Spleen (tissue), 11 donors: ENCODE measurements around the gene TMEM272. TPM values are rescaled to one million over a fixed set of nuclear protein-coding genes. Genes with fewer than 3 reads are reported as not detected.

Experiments
- DNase-seq: peaks from one replicate; pipeline ENCODE4 v3.0.0-alpha.2; 2020
- H3K27ac ChIP-seq, 8 donors: fragments of 200-600 bp; sonication (generic) in 7 of 8; 1 replicate in 4 of 8; 2 replicates in 4 of 8; pipeline versions ENCODE4 v1.5.0 to v1.8.0; 2016 to 2021; ENCODE audit warnings: inconsistent platforms in 4 of 8, mild to moderate bottlenecking in 4 of 8, moderate library complexity in 1 of 8
- H3K27me3 ChIP-seq, 7 donors: fragments of 200-600 bp; sonication (generic) in 6 of 7; replicated peaks in 1 of 7; 1 replicate in 4 of 7; 2 replicates in 3 of 7; pipeline versions ENCODE4 v1.5.0 to v1.8.0; 2016 to 2021; ENCODE audit warnings: inconsistent platforms in 3 of 7, mild to moderate bottlenecking in 1 of 7
- H3K36me3 ChIP-seq, 6 donors: fragments of 200-600 bp; sonication (generic) in 5 of 6; 1 replicate in 4 of 6; 2 replicates in 2 of 6; pipeline versions ENCODE4 v1.5.0 to v1.8.0; 2016 to 2021; ENCODE audit warnings: inconsistent platforms in 2 of 6
- H3K4me1 ChIP-seq, 6 donors: fragments of 200-600 bp; sonication (generic) in 5 of 6; 1 replicate in 3 of 6; 2 replicates in 3 of 6; pipeline versions ENCODE4 v1.5.0 to v1.8.0; 2016 to 2021; ENCODE audit warnings: inconsistent platforms in 3 of 6
- H3K4me3 ChIP-seq, 8 donors: fragments of 200-600 bp; sonication (generic) in 7 of 8; 1 replicate in 4 of 8; 2 replicates in 4 of 8; pipeline versions ENCODE4 v1.5.0 to v1.8.0; 2016 to 2021; ENCODE audit warnings: inconsistent platforms in 4 of 8, mild to moderate bottlenecking in 4 of 8, moderate library complexity in 2 of 8
- H3K9me3 ChIP-seq, 8 donors: fragments of 200-600 bp; sonication (generic) in 7 of 8; 1 replicate in 4 of 8; 2 replicates in 4 of 8; pipeline versions ENCODE4 v1.5.0 to v1.8.0; 2016 to 2021; ENCODE audit warnings: inconsistent platforms in 4 of 8
- CTCF ChIP-seq, 11 experiments: fragments of 200-600 bp in 7 of 11; fragments of 450-650 bp in 4 of 11; sonication (generic) in 4 of 11; IDR thresholded peaks in 8 of 11; conservative IDR thresholded peaks in 3 of 11; 1 replicate in 7 of 11; 2 replicates in 4 of 11; pipeline versions ENCODE4 v1.4.0 to v1.8.0; 2016 to 2021; ENCODE audit warnings: antibody characterized with exemption in 11 of 11, inconsistent platforms in 4 of 11, mild to moderate bottlenecking in 1 of 11
- POLR2A ChIP-seq, 3 donors: fragments of 450-650 bp; IDR thresholded peaks; one replicate each; pipeline ENCODE4 v1.5.1; 2017; ENCODE audit warnings: antibody characterized with exemption in 3 of 3, mild to moderate bottlenecking in 1 of 3
- POLR2AphosphoS5 ChIP-seq, 3 donors: sonication (generic); formaldehyde crosslinking; IDR thresholded peaks; one replicate each; pipeline ENCODE4 v1.5.1; 2017; ENCODE audit warnings: antibody characterized with exemption in 3 of 3
- WGBS, 5 donors: extraction: QIAGEN DNeasy Blood & Tissue Kit in 3 of 5; methylation state at CpG; one replicate each; pipeline versions ENCODE4 v1.1.5 to v1.1.7; 2013 to 2018; 5-methylcytosine and 5-hydroxymethylcytosine counted together
- intact Hi-C: fragments of 100-400 bp; cut with DNase I; formaldehyde crosslinking; loops from one replicate; pipeline ENCODE4 v1.15.0; 2023; ENCODE audit warnings: low total_unique reads
- polyA plus RNA-seq, 3 donors: library from polyadenylated mRNA; stranded (reverse); fragments of 200-250 nt; gene quantifications; one replicate each; pipeline ENCODE4 v1.2.1, GENCODE V29; 2013
- total RNA-seq, 7 donors: library from RNA; depleted of rRNA in 3 of 7; stranded (reverse); fragments of >200 nt in 3 of 7; fragmentation: NEBNext Ultra II Directional in 4 of 7; extraction: Animal tissue kit (Norgen Biotek cat#: 25700) in 4 of 7; gene quantifications; one replicate each; pipeline versions ENCODE4 v1.1.0 to v1.2.1, GENCODE V29; 2016 to 2021
- donor health status: healthy with polysubstance abuse.
- donor health status: DM: no; HTN: no; CAD: no; lungs with moderate emphysema.
- donor health status: DM: no; HTN: no; CAD: no.
- donor health status: Bipolar disorder and iron deficiency.
- donor health status: healthy.
- donor health status: DM: no; HTN: no; CAD: no.
- donor health status: DM: yes; HTN: yes; CAD: no.

The TMEM272 gene
- total and polyA plus RNA-seq, 10 donors: 0.03 to 3.3 (median 1.1) TPM

- Histone ChIP-seq H3K27me3 (no peaks in the 10 kb centered on the region), H3K9me3 (no peaks in the 10 kb centered on the region), H3K36me3 (no peaks in the 10 kb centered on the region), H3K27ac (peak overlapping the region in 5 of 8 donors; percentile 13 to 95 (median 91)), H3K4me1 (peaks cover 11 to 93% (median 64%) of the 10 kb centered on the region in 6 donors), H3K4me3 (no peak overlapping the region)
- TF ChIP-seq POLR2A (IDR thresholded peaks at IDR 0.05) (no peak), POLR2AphosphoS5 (IDR thresholded peaks at IDR 0.05) (no peak), CTCF (IDR thresholded peaks at IDR 0.05 in 8 of 11, conservative IDR thresholded peaks at IDR 0.05 in 3 of 11) (no peak)
- intact Hi-C loops: loop anchor here (10.0 kb wide), 1 partner anchor 305 kb away; the partner anchor contains the start of gene NEK5
- WGBS, 5 donors: 73 to 91% (median 83%) methylated on average over 3 of the region's 3 CpGs
- no peak for DNase-seq
Measured at GRCh38 chr13:51819544-51819943, 25.4 kb downstream of the TMEM272 start.

DNA sequence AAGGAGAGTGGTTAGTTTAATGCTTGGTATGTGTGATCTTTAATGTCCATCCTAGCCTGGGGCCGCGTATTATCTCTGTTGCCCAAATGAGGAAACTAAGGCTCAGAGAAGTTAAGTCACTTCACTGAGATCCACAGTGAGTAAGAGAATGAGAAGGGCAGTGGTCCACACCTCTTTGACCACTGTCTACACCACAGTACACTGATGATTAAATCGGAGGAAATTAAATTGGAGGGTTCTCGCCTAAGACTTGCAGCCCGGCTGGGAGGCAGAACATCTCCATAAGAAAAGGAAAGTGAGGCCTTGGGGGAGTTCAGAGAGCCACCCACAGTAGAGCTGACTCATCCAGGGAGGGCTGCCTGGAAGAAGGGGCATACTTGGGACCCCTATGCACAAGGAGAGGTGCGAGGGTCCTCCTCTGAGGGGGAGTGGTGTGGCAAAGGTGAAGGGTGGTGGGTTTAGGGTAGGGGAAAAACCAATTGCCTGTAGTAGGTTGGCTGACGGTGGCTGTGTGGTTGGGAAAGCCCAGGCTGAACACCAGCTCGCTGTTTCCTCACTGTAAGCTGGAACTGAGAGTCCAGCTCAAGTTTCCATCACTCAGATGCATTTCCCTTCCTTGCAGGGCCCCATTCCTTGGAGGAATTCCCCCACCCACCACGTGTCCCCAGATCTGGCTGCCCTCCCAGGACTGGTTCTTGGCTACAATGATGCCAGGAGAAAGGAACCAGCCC lies 26.0 kb downstream of the TMEM272 start:
- no peaks in the 10 kb centered on the region for H3K9me3 ChIP-seq
- H3K27ac ChIP-seq: peak overlapping the region in 6 of 8 donors; percentile 15 to 95 (median 70)
- no peak for DNase-seq
- H3K4me1 ChIP-seq: peaks cover 11 to 93% (median 59%) of the 10 kb centered on the region in 6 donors
- WGBS, 5 donors: 57 to 75% (median 65%) methylated on average over 9 of the region's 9 CpGs
- H3K4me3 ChIP-seq: no peak overlapping the region
- TF ChIP-seq POLR2A (IDR thresholded peaks at IDR 0.05) (no peak), CTCF (IDR thresholded peaks at IDR 0.05 in 8 of 11, conservative IDR thresholded peaks at IDR 0.05 in 3 of 11) (no peak), POLR2AphosphoS5 (IDR thresholded peaks at IDR 0.05) (no peak)
- intact Hi-C loops: loop anchor here (10.0 kb wide), 1 partner anchor 306 kb away; the partner anchor contains the start of gene NEK5
- no peaks in the 10 kb centered on the region for H3K27me3 ChIP-seq
- H3K36me3 ChIP-seq: no peaks in the 10 kb centered on the region

DNA sequence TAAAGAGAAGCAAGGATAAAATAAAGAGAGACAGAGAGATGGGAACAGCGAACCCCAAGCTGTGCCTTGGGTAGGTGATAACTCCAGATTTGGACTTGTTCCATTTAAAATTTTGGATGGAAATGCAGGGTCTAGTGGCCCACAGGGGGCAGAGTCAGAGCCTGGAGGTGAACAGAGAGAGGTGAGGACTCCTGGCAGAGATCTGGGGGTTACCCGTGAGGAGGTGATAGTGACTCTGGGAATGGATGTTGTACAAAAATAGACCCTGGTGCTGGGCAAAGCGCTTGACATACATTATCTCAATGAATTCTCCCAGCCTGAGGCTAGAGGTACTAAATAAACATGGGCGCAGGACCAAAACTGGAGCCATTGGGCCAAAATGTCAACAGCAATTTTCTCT lies 26.7 kb downstream of the TMEM272 start:
- H3K9me3 ChIP-seq: no peaks in the 10 kb centered on the region
- peaks cover 11 to 93% (median 53%) of the 10 kb centered on the region in 6 donors for H3K4me1 ChIP-seq
- no peaks in the 10 kb centered on the region for H3K36me3 ChIP-seq
- H3K27me3 ChIP-seq: no peaks in the 10 kb centered on the region
- DNase-seq: no peak
- intact Hi-C loops: loop anchor here (10.0 kb wide), 1 partner anchor 307 kb away; the partner anchor contains the start of gene NEK5
- no peak for TF ChIP-seq POLR2A (IDR thresholded peaks at IDR 0.05)
- no peak for TF ChIP-seq POLR2AphosphoS5 (IDR thresholded peaks at IDR 0.05)
- no peak for TF ChIP-seq CTCF (IDR thresholded peaks at IDR 0.05 in 8 of 11, conservative IDR thresholded peaks at IDR 0.05 in 3 of 11)
- 94 to 98% (median 97%) methylated on average over 4 of the region's 4 CpGs for WGBS, 5 donors
- H3K27ac ChIP-seq: peak overlapping the region in 3 of 8 donors; percentile 91 to 95 (median 92)
- H3K4me3 ChIP-seq: no peak overlapping the region

GRCh38 chr13:51817717-51818116 lies 27.3 kb downstream of the TMEM272 start:
- TF ChIP-seq CTCF (IDR thresholded peaks at IDR 0.05 in 8 of 11, conservative IDR thresholded peaks at IDR 0.05 in 3 of 11): no peak
- no peak for TF ChIP-seq POLR2AphosphoS5 (IDR thresholded peaks at IDR 0.05)
- no peak for TF ChIP-seq POLR2A (IDR thresholded peaks at IDR 0.05)
- Histone ChIP-seq H3K27ac (peak overlapping the region in 2 of 8 donors; percentile 92 to 95), H3K27me3 (no peaks in the 10 kb centered on the region), H3K36me3 (no peaks in the 10 kb centered on the region), H3K9me3 (no peaks in the 10 kb centered on the region), H3K4me1 (peaks cover 9 to 90% (median 48%) of the 10 kb centered on the region in 6 donors), H3K4me3 (no peak overlapping the region)
- DNase-seq: no peak
- intact Hi-C loops: loop anchor here (10.0 kb wide), 1 partner anchor 307 kb away; the partner anchor contains the start of gene NEK5
- WGBS, 5 donors: 86 to 93% (median 89%) methylated on average over 8 of the region's 8 CpGs
